PC-3 (cell line): ENCODE results near the gene ZXDA. TPM values are rescaled to one million over a fixed set of nuclear protein-coding genes. Genes with fewer than 3 reads are reported as not detected.

Source experiments
- ATAC-seq: fragments of 200-7000 bp; cut with Tn5 transposase; 2 replicates; pipeline ENCODE4 v1.9.1; 2020; ENCODE audit warnings: mild to moderate bottlenecking, moderate library complexity
- BruUV-seq: library from RNA; stranded (reverse); fragments of 400-500 nt; replicated peaks from 2 replicates; lab custom pipeline; 2021; lab: Mats Ljungman, UMichigan
- CTCF ChIA-PET: fragments of 300-600 bp; sonication (Branson Sonifier 250); formaldehyde crosslinking; loops from one replicate; lab custom pipeline; 2022; ENCODE audit warnings: antibody characterized with exemption; lab: Charles Lee
- POLR2A ChIA-PET: fragments of 300-600 bp; sonication (Branson Sonifier 250); formaldehyde crosslinking; loops from one replicate; lab custom pipeline; 2022; ENCODE audit warnings: antibody characterized with exemption; ENCODE audit not compliant: unreplicated experiment; lab: Charles Lee
- DNase-seq: peaks from one replicate; pipeline ENCODE4 v3.0.0-alpha.2; 2015
- H2AFZ ChIP-seq: fragments of 300-600 bp; sonication (generic); 2 replicates; pipeline ENCODE4 v1.6.0; 2016; ENCODE audit warnings: antibody characterized with exemption, low read length
- H3F3A ChIP-seq: fragments of 300-600 bp; sonication (generic); one replicate; pipeline ENCODE4 v1.6.0; 2017; ENCODE audit warnings: antibody characterized with exemption, low read length, control low read depth, mild to moderate bottlenecking; ENCODE audit not compliant: unreplicated experiment
- H3K27ac ChIP-seq: fragments of 300-600 bp; sonication (generic); 2 replicates; pipeline ENCODE4 v1.5.1; 2016; ENCODE audit warnings: mild to moderate bottlenecking, low read length
- H3K27me3 ChIP-seq: fragments of 300-600 bp; sonication (generic); 2 replicates; pipeline ENCODE4 v1.6.1; 2016; ENCODE audit warnings: low read length, mixed read lengths
- H3K36me3 ChIP-seq: fragments of 300-600 bp; sonication (generic); 2 replicates; pipeline ENCODE4 v1.6.1; 2016; ENCODE audit warnings: low read depth, mixed run types, low read length, mixed read lengths
- H3K4me1 ChIP-seq: fragments of 300-600 bp; sonication (generic); 2 replicates; pipeline ENCODE4 v1.5.1; 2016; ENCODE audit warnings: low read length; ENCODE audit not compliant: insufficient read depth
- H3K4me2 ChIP-seq: fragments of 300-600 bp; sonication (generic); 2 replicates; pipeline ENCODE4 v1.6.0; 2016; ENCODE audit warnings: low read length
- H3K4me3 ChIP-seq: fragments of 300-600 bp; sonication (generic); 2 replicates; pipeline ENCODE4 v1.5.1; 2016; ENCODE audit warnings: mild to moderate bottlenecking, low read length, mixed read lengths
- H3K79me2 ChIP-seq: fragments of 300-600 bp; sonication (generic); 2 replicates; pipeline ENCODE4 v1.6.1; 2017; ENCODE audit warnings: low read length, mixed read lengths
- H3K9ac ChIP-seq: fragments of 300-600 bp; sonication (generic); 2 replicates; pipeline ENCODE4 v1.6.0; 2016; ENCODE audit warnings: mild to moderate bottlenecking, low read length
- H3K9me2 ChIP-seq: fragments of 300-600 bp; sonication (generic); replicated peaks from 2 replicates; pipeline ENCODE4 v1.6.1; 2016; ENCODE audit warnings: mixed run types, low read length, mixed read lengths
- H3K9me3 ChIP-seq: fragments of 300-600 bp; sonication (generic); 2 replicates; pipeline ENCODE4 v1.6.1; 2016; ENCODE audit warnings: low read length, mixed read lengths
- H4K20me1 ChIP-seq: fragments of 300-600 bp; sonication (generic); 2 replicates; pipeline ENCODE4 v1.6.1; 2016; ENCODE audit warnings: low read length, mixed read lengths
- EZH2 ChIP-seq: fragments of 300-600 bp; sonication (generic); IDR thresholded peaks from one replicate; pipeline ENCODE4 v1.6.1; 2017; ENCODE audit warnings: antibody characterized with exemption, mild to moderate bottlenecking, low read length; ENCODE audit not compliant: unreplicated experiment
- EZH2phosphoT487 ChIP-seq: fragments of 300-600 bp; sonication (generic); IDR thresholded peaks from 2 replicates; pipeline ENCODE4 v1.6.1; 2018; ENCODE audit warnings: mild to moderate bottlenecking, antibody characterized with exemption, low read length, borderline replicate concordance
- intact Hi-C: fragments of 100-400 bp; cut with micrococcal nuclease; formaldehyde crosslinking; loops from 2 replicates; pipeline ENCODE4 v1.9.0; 2023
- total RNA-seq: library from RNA; depleted of rRNA; stranded (reverse); fragments of >200 nt; gene quantifications from 2 replicates; pipeline ENCODE4 v1.2.3, GENCODE V29; 2014
- TF ChIP-seq, protein P1 (sequence below): fragments of 300-600 bp; sonication (generic); conservative IDR thresholded peaks from 2 replicates; pipeline ENCODE4 v1.5.1; 2017; ENCODE audit warnings: antibody characterized with exemption, low read depth, mild to moderate bottlenecking, low read length

Gene ZXDA
- total RNA-seq, 1 experiment from 2014 or later: 3.2 TPM

DNA sequence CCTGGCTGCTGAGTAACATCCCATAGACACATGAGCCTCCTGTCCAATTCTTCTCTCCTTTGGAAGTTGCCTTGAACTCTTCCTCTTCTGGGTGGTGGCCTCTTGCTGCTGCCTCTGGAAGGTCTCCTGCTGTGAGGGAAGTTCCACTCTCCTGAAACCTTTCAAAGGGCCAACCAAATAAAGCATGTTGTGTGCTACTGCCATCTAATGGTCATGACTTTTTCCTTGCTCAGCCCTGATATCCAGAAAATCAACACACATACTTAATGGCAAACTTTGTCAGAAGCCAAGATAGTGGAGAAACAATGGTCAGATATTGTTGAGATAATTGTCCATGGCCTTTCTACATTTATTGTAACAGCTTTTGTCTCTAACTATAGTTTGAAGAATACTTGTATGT, 19.1 kb upstream of the ZXDA start:
- H3F3A ChIP-seq: no peaks in the 10 kb centered on the region
- DNase-seq (peak; percentile 58), ATAC-seq (peak; percentile 24; the same call in 1 of the 2 replicates)
- intact Hi-C loops: loop anchor here (2.0 to 5.0 kb wide), 2 partner anchors 97 to 357 kb away; no protein-coding TSS in a partner anchor
- no peak for TF ChIP-seq EZH2phosphoT487
- TF ChIP-seq, protein P1, sequence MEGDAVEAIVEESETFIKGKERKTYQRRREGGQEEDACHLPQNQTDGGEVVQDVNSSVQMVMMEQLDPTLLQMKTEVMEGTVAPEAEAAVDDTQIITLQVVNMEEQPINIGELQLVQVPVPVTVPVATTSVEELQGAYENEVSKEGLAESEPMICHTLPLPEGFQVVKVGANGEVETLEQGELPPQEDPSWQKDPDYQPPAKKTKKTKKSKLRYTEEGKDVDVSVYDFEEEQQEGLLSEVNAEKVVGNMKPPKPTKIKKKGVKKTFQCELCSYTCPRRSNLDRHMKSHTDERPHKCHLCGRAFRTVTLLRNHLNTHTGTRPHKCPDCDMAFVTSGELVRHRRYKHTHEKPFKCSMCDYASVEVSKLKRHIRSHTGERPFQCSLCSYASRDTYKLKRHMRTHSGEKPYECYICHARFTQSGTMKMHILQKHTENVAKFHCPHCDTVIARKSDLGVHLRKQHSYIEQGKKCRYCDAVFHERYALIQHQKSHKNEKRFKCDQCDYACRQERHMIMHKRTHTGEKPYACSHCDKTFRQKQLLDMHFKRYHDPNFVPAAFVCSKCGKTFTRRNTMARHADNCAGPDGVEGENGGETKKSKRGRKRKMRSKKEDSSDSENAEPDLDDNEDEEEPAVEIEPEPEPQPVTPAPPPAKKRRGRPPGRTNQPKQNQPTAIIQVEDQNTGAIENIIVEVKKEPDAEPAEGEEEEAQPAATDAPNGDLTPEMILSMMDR: peak; percentile 66
- H3K9me3 ChIP-seq: no peaks in the 10 kb centered on the region
- H2AFZ ChIP-seq: no peak overlapping the region
- ChIA-PET CTCF (no interaction called here), POLR2A (no interaction called here)
- no peak overlapping the region for H3K4me2 ChIP-seq
- no peaks in the 10 kb centered on the region for H3K36me3 ChIP-seq
- no peaks in the 10 kb centered on the region for H4K20me1 ChIP-seq
- H3K9ac ChIP-seq: no peak overlapping the region
- no peaks in the 10 kb centered on the region for H3K4me1 ChIP-seq
- BruUV-seq: no TSS peak
- H3K79me2 ChIP-seq: no peaks in the 10 kb centered on the region
- no peak overlapping the region for H3K4me3 ChIP-seq
- no peaks in the 10 kb centered on the region for H3K27me3 ChIP-seq
- no peak overlapping the region for H3K27ac ChIP-seq
- no peaks in the 10 kb centered on the region for H3K9me2 ChIP-seq

DNA sequence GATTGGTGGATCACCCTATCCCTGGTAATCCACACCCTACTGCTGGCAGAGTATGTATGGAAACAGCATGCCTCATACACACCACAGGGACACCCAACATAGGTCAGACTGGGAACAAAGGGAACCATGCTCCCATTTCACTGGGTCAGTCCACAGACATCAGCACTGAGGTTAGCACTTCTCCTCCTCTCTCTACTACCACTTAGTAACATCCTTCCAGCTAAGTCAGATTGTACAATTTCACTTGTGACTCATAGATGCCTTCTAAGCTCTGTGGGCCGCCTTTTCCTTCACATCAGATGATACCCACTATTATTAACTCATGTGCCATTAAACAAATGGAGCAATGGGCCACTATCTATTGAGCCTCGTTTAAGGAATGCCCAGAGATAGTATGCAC, 15.5 kb upstream of the ZXDA start:
- CTCF ChIA-PET: no interaction called here
- BruUV-seq: no TSS peak
- POLR2A ChIA-PET: no interaction called here
- TF ChIP-seq, protein P1: no peak
- TF ChIP-seq EZH2phosphoT487 (no peak), EZH2 (no peak)
- Histone ChIP-seq H3K4me1 (no peaks in the 10 kb centered on the region), H4K20me1 (no peaks in the 10 kb centered on the region), H3K36me3 (no peaks in the 10 kb centered on the region), H3F3A (no peaks in the 10 kb centered on the region), H3K9me3 (no peaks in the 10 kb centered on the region), H3K79me2 (no peaks in the 10 kb centered on the region), H3K9ac (no peak overlapping the region), H3K9me2 (no peaks in the 10 kb centered on the region), H3K4me2 (no peak overlapping the region), H3K27me3 (no peaks in the 10 kb centered on the region), H3K4me3 (no peak overlapping the region), H3K27ac (no peak overlapping the region), H2AFZ (no peak overlapping the region)
- ATAC-seq (no peak), DNase-seq (no peak)
- intact Hi-C loops: loop anchor here (5.0 kb wide), 1 partner anchor 354 kb away; no protein-coding TSS in a partner anchor

DNA sequence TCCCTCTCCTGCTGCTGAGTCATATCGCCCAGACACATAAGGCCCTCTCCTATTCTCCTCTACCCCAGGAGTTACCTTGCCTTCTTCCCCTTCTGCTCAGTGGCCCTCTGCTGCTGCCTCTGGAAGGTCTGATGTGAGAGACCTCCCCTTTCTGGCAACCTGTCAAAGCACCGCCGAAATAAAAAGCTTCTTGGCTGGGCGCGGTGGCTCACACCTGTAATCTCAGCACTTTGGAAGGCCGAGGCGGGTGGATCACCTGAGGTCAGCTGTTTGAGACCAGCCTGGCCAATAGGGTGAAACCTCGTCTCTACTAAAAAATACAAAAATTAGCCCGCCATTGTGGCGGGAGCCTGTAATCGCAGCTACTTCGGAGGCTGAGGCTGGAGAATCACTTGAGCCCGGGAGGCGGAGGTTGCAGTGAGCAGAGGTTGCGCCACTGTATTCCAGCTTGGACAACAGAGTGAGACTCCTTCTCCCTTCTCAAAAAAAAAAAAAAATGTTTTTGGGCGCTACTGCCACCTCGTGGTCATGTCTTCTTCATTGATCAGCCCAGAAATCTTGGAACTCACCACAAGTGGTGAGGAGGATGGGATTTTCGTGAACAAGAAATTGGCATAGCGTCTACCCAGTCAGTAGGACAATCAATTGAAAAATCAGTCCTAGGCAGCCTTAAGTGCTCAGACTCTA, 8.6 kb upstream of the ZXDA start:
- H3K36me3 ChIP-seq: no peaks in the 10 kb centered on the region
- peak overlapping the region; percentile 61; the same call in 1 of the 2 replicates for H3K4me2 ChIP-seq
- peak; percentile 71 for DNase-seq
- CTCF ChIA-PET: interaction anchor here (0.6 kb wide), 3 partner anchors 97 to 148 kb away, joined by 3 to 6 read pairs (median 3); no protein-coding TSS in a partner anchor
- no peak overlapping the region for H3K9ac ChIP-seq
- no peaks in the 10 kb centered on the region for H3K4me1 ChIP-seq
- H4K20me1 ChIP-seq: no peaks in the 10 kb centered on the region
- POLR2A ChIA-PET: no interaction called here
- peak overlapping the region; percentile 50; the same call in 1 of the 2 replicates for H2AFZ ChIP-seq
- H3K9me2 ChIP-seq: no peaks in the 10 kb centered on the region
- no peak overlapping the region for H3K27ac ChIP-seq
- no peak overlapping the region; the same call in 1 of the 2 replicates for H3K4me3 ChIP-seq
- no peaks in the 10 kb centered on the region for H3K9me3 ChIP-seq
- TF ChIP-seq EZH2phosphoT487: no peak
- no peak for TF ChIP-seq EZH2
- TF ChIP-seq, protein P1: peak; percentile 59
- H3K27me3 ChIP-seq: no peaks in the 10 kb centered on the region
- no TSS peak for BruUV-seq
- H3F3A ChIP-seq: no peaks in the 10 kb centered on the region
- no peaks in the 10 kb centered on the region for H3K79me2 ChIP-seq
- ATAC-seq: peak; percentile 49
- intact Hi-C loops: loop anchor here (1.0 to 5.0 kb wide), 2 partner anchors 98 to 337 kb away; no protein-coding TSS in a partner anchor
